ENCODE measurements around the gene HNRNPF. TPM values are rescaled to one million over a fixed set of nuclear protein-coding genes. Genes with fewer than 3 reads are reported as not detected.

Gene HNRNPF
- total and polyA plus RNA-seq, 4 donors, result 79.1 to 237 (median 176) TPM

GRCh38 chr10:43392748-43393147, 16.2 kb downstream of the HNRNPF start:
- H3K27me3 ChIP-seq (ENCODE audit: control insufficient read depth in 3 of 3, insufficient read depth in 3 of 3, low read length in 2 of 3), result no peaks in the 10 kb centered on the region
- DNase-seq (no peak), ATAC-seq (ENCODE audit: insufficient read depth, low FRiP score) (no peak)
- no peak overlapping the region for H3K9ac ChIP-seq (ENCODE audit: insufficient read depth in 1 of 2, low read length in 2 of 2)
- TF ChIP-seq CTCF (IDR thresholded peaks at IDR 0.05; ENCODE audit: control extremely low read depth, extremely low read depth), result no peak
- peaks cover 0 to 14% (median 0%) of the 10 kb centered on the region in 5 donors for H3K4me1 ChIP-seq (ENCODE audit: control insufficient read depth in 5 of 5, insufficient read depth in 5 of 5, low read length in 5 of 5)
- no peak overlapping the region for H3K27ac ChIP-seq (ENCODE audit: low read depth in 1 of 2, low read length in 1 of 2)
- H3K36me3 ChIP-seq (ENCODE audit: control insufficient read depth in 4 of 4, insufficient read depth in 4 of 4, low read length in 4 of 4), result peaks cover 25 to 55% (median 37%) of the 10 kb centered on the region in 4 donors
- no peak overlapping the region for H3K4me3 ChIP-seq
- H3K9me3 ChIP-seq (ENCODE audit: control insufficient read depth in 4 of 4, insufficient read depth in 3 of 4, low read length in 3 of 4), result no peaks in the 10 kb centered on the region
- WGBS, 2 donors, result 90 to 91% methylated on average over 3 of the region's 3 CpGs

GRCh38 chr10:43391496-43391895, 17.5 kb downstream of the HNRNPF start:
- no peaks in the 10 kb centered on the region for H3K27me3 ChIP-seq (ENCODE audit: control insufficient read depth in 3 of 3, insufficient read depth in 3 of 3, low read length in 2 of 3)
- TF ChIP-seq CTCF (IDR thresholded peaks at IDR 0.05; ENCODE audit: control extremely low read depth, extremely low read depth), result no peak
- DNase-seq, result no peak
- no peak for ATAC-seq (ENCODE audit: insufficient read depth, low FRiP score)
- H3K4me1 ChIP-seq (ENCODE audit: control insufficient read depth in 5 of 5, insufficient read depth in 5 of 5, low read length in 5 of 5), result peaks cover 0 to 10% (median 0%) of the 10 kb centered on the region in 5 donors
- WGBS, 2 donors, result 93% methylated on average over 6 of the region's 6 CpGs
- no peak overlapping the region for H3K9ac ChIP-seq (ENCODE audit: insufficient read depth in 1 of 2, low read length in 2 of 2)
- H3K4me3 ChIP-seq, result no peak overlapping the region
- peaks cover 32 to 67% (median 46%) of the 10 kb centered on the region in 4 donors for H3K36me3 ChIP-seq (ENCODE audit: control insufficient read depth in 4 of 4, insufficient read depth in 4 of 4, low read length in 4 of 4)
- no peaks in the 10 kb centered on the region for H3K9me3 ChIP-seq (ENCODE audit: control insufficient read depth in 4 of 4, insufficient read depth in 3 of 4, low read length in 3 of 4)
- H3K27ac ChIP-seq (ENCODE audit: low read depth in 1 of 2, low read length in 1 of 2), result no peak overlapping the region

GRCh38 chr10:43390759-43391158, 18.2 kb downstream of the HNRNPF start:
- Histone ChIP-seq H3K27ac (ENCODE audit: low read depth in 1 of 2, low read length in 1 of 2) (no peak overlapping the region), H3K4me1 (ENCODE audit: control insufficient read depth in 5 of 5, insufficient read depth in 5 of 5, low read length in 5 of 5) (peaks cover 0 to 10% (median 0%) of the 10 kb centered on the region in 5 donors)
- no peak for TF ChIP-seq CTCF (IDR thresholded peaks at IDR 0.05; ENCODE audit: control extremely low read depth, extremely low read depth)

GRCh38 chr10:43390333-43390732, 18.7 kb downstream of the HNRNPF start:
- H3K4me1 ChIP-seq (ENCODE audit: control insufficient read depth in 5 of 5, insufficient read depth in 5 of 5, low read length in 5 of 5), result peaks cover 0 to 8% (median 0%) of the 10 kb centered on the region in 5 donors
- no peak overlapping the region for H3K9ac ChIP-seq (ENCODE audit: insufficient read depth in 1 of 2, low read length in 2 of 2)
- no peak for TF ChIP-seq CTCF (IDR thresholded peaks at IDR 0.05; ENCODE audit: control extremely low read depth, extremely low read depth)
- H3K4me3 ChIP-seq, result no peak overlapping the region
- ATAC-seq (ENCODE audit: insufficient read depth, low FRiP score), result no peak
- no peak overlapping the region for H3K27ac ChIP-seq (ENCODE audit: low read depth in 1 of 2, low read length in 1 of 2)
- WGBS, 2 donors, result 86 to 91% methylated on average over 5 of the region's 5 CpGs
- H3K27me3 ChIP-seq (ENCODE audit: control insufficient read depth in 3 of 3, insufficient read depth in 3 of 3, low read length in 2 of 3), result no peaks in the 10 kb centered on the region
- H3K36me3 ChIP-seq (ENCODE audit: control insufficient read depth in 4 of 4, insufficient read depth in 4 of 4, low read length in 4 of 4), result peaks cover 34 to 67% (median 48%) of the 10 kb centered on the region in 4 donors
- DNase-seq, result no peak
- H3K9me3 ChIP-seq (ENCODE audit: control insufficient read depth in 4 of 4, insufficient read depth in 3 of 4, low read length in 3 of 4), result no peaks in the 10 kb centered on the region

More at GRCh38 chr10:43390759-43391158, 18.2 kb downstream of the HNRNPF start:
- no peak for ATAC-seq (ENCODE audit: insufficient read depth, low FRiP score)
- H3K9me3 ChIP-seq (ENCODE audit: control insufficient read depth in 4 of 4, insufficient read depth in 3 of 4, low read length in 3 of 4), result no peaks in the 10 kb centered on the region
- peak; percentile 29 to 52 (median 46) for DNase-seq
- H3K36me3 ChIP-seq (ENCODE audit: control insufficient read depth in 4 of 4, insufficient read depth in 4 of 4, low read length in 4 of 4), result peaks cover 32 to 67% (median 48%) of the 10 kb centered on the region in 4 donors
- no peak overlapping the region for H3K4me3 ChIP-seq
- H3K9ac ChIP-seq (ENCODE audit: insufficient read depth in 1 of 2, low read length in 2 of 2), result no peak overlapping the region
- 76 to 78% methylated on average over 7 of the region's 7 CpGs for WGBS, 2 donors
- no peaks in the 10 kb centered on the region for H3K27me3 ChIP-seq (ENCODE audit: control insufficient read depth in 3 of 3, insufficient read depth in 3 of 3, low read length in 2 of 3)

Measured in lung (tissue), 12 donors.